ENCODE data around the gene TH.
"Not testable (repeated sequence)": the region's sequence is repeated elsewhere in the genome, so short reads cannot be mapped to it uniquely, and the experiment has no call there.

TH gene

DNA sequence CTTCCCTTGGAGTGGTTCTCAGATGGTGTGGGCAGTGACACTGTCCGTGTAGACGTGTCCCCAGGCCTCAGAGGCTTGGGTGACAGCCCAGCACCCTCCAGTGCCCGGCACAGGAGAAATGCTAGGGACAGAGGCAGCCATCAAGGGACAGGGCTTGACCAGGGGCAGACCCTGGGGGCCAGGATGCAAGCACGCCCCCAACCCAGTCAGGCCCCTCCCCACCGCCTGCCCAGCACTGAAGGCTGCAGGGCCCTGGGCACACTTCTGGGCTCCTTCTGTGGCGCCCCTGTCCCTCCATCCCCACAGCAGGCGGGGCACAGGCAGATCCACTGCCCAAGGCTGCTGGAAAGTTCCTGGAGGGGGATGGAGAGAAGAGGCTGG, 43.5 kb downstream of the TH start:
- no peak for DNase-seq

GRCh38 chr11:2127482-2128129, 44.0 kb downstream of the TH start:
- DNase-seq = no peak

GRCh38 chr11:2126520-2127085, 45.0 kb downstream of the TH start:
- DNase-seq = no peak

DNA sequence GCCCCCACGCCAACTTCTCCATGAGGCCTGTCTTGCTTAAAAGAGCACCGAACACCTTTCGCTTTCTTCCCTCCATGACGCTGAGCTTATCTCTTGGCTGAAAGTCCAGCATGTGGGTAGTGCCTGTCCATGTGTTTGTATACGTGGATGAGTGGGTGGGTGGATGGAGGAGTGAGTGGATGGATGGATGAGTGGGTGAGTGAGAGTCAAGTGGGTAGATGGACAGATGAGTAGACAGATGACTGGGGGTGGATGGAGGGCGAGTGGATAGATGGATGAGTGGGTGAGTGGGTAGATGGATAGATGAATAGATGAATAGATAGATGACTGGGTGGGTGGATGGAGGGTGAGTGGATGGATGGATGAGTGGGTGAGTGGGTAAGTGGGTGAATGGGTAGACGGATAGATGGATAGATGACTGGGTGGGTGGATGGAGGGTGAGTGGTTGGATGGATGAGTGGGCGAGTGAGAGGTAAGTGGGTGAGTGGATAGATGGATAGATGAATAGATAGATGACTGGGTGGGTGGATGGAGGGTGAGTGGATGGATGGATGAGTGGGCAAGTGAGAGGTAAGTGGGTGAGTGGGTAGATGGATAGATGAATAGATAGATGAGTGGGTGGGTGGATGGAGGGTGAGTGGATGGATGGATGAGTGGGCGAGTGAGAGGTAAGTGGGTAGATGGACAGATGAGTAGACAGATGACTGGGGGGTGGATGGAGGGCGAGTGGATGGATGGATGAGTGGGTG, 46.7 kb downstream of the TH start:
- not testable (repeated sequence) for DNase-seq

DNA sequence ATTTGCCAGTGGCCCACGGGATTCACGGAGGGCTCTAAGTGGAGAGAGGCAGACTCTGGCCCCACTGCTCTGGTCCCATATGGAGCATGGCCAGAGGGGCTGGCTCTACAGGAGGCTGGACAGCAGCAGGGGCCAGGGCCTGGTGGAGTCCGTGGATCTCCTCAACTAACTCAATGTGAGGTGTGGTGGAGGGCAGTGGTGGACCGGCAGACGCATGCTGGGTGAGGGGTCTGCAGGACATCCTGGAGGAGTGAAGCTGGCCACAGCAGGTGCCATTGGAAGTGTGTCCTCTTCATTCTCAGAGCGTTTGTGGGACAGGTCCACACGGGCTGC, 48.0 kb downstream of the TH start:
- DNase-seq = no peak

GRCh38 chr11:2122907-2123627, 48.5 kb downstream of the TH start:
- no peak for DNase-seq

- no peak for DNase-seq
Measured at GRCh38 chr11:2122222-2122906, 49.3 kb downstream of the TH start.

DNA sequence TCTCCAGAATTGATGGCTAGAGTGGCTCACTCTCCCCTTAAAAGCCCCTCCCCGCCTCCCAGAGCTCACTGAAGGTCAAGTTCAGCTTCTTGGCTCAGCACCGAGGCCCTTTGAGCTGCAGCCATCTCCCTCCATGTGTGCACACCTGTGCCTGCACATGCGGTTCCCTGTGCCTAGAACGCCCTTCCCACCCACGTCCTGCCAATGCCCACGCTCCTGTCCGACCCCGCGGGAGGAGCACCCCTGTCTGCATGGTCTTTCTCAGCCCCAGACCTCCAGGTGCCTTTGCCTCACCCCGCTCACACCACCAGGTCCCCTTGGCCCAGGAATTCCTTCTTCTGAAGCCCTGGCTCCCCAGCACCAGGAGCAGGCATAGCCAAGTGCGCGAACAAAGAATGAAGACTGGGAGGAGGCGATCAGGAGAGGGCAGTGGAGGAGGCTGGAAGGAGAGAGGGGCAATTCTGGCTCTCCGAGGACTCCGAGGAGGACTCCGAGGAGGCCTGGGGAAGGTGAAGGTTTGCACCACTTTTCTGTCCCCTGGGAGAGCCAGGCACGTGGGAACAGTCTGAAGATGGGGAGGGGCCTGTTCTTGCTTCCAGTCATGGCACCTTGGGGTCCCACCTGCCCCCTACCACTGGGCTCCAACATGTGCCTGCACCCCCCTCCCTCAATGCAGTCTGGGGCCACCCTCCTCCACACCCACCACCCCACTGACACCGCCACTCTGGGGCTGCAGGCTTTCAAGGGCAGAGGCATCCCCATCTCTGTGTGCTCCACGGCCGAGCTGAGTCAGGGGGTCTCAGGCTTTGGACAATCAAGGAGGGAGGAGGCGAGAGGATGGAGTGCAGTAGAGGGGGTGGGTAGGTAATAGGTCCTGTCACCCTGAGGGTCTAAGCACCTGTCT, 50.1 kb downstream of the TH start:
- DNase-seq = no peak

DNA sequence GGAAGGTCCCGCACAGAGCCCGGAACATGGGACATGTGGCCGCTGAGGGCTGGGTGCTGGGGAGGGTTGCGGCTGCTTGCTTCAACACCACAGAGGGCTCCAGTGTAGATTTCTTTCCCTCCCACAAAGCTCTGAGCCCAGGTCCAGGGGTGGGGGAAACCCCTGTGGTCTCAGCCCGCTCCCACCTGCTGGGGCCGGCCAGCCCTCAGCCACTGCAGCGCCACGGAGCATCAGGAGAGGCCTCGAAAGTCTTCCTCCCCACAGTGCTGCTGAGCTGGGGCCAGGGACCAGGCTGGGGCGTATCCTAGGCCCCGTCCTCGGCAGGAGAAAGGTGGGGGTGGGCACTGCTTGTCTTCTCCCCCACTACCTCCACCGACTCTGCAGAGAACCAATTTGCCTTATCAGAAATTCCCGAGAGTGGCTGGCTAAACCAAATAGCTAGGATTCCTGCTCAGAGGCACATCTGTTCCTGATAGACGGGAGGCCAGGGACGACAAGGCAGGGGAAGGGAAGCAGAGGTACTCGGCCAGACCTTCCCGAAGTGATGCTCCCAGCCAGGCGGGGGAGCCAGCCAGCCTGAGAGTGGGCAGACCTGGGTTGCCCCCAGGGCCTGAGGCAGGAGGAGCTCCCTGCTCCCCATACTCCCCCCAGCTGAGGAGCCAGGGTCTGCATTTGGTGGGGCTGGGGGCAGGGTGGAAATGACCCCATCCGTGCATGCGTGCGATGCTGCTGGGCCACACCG, 51.1 kb downstream of the TH start:
- DNase-seq = no peak

DNA sequence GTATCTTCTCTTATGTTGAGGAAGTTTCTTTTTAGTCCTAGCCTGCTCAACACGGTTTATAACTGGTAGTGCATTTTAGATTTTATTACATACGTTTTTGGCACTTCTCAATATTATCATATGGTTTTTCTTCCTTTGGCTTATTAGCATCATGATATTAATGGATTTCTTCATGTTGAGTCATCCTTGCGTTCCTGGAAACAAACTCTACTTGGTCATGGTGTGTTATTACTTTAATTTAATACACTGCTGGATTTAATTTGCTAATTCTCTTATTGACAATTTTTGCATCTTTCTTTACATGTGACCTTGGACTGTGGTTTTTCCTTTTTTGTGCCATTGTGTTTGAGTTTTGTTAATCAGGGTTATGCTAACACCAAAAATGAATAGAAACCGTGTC, 52.9 kb downstream of the TH start:
- no peak for DNase-seq

- no peak for DNase-seq
Measured at GRCh38 chr11:2116680-2117079, 54.9 kb downstream of the TH start.

- no peak for DNase-seq
Measured at GRCh38 chr11:2115308-2115707, 56.3 kb downstream of the TH start.

DNA sequence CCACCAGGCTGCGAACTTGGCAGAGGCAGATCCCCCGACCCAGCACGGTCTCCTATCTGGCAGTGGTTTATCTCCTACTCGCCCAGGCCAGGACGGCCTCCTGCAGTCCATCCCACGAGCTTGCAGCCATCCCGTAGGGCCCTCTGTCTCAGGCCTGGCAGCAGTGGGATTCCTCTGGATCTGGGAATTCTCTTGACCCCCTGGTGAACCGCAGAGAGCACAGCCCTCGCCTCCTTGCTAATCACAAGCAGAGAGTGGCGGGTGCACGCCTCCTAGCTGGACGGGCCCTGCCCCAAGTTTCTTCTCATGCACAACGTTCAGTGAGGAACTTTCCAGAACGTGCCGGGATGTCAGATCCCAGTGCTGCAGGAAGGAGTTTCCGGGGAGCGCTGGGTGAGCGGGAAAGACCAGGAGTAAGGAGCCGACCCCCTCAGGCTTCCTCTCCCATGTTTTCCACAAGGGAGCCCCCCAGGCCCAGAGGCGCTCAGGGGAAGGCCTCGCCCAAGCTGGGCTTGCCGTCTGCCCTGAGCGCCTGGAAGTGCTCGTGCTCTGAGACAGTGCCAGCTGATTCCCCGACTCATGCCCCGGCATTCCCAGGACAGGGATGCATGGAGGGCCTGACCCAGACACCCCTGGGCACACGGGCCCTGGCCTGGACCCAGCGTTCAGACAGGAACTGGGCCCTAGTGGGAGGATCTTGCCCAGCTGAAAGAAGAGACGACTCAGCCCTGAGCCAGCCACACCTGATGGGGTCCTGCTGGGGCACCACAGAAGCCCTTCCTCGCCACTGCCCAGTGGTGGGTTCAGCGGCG, 57.0 kb downstream of the TH start:
- DNase-seq = no peak

All from activated CD4-positive, alpha-beta T cell treated with anti-CD3 and anti-CD28 coated beads for 48 hours (primary cell).